ENCODE results near the gene PRKCE.

Gene PRKCE

GRCh38 chr2:45631955-45632354 lies 19.5 kb upstream of the PRKCE start:
- DNase-seq (ENCODE audit: low read depth) = no peak

GRCh38 chr2:45634223-45634622 lies 17.3 kb upstream of the PRKCE start:
- no peak for DNase-seq (ENCODE audit: low read depth)

- DNase-seq (ENCODE audit: low read depth) = no peak
Measured at GRCh38 chr2:45636008-45636407, 15.5 kb upstream of the PRKCE start.

- no peak for DNase-seq (ENCODE audit: low read depth)
Measured at GRCh38 chr2:45637440-45637839, 14.0 kb upstream of the PRKCE start.

- DNase-seq (ENCODE audit: low read depth) = no peak
Measured at GRCh38 chr2:45640576-45640975, 10.9 kb upstream of the PRKCE start.

- no peak for DNase-seq (ENCODE audit: low read depth)
Measured at GRCh38 chr2:45643095-45643494, 8.4 kb upstream of the PRKCE start.

- DNase-seq (ENCODE audit: low read depth) = peak; percentile 75
Measured at GRCh38 chr2:45643543-45644542, 7.6 kb upstream of the PRKCE start.

DNA sequence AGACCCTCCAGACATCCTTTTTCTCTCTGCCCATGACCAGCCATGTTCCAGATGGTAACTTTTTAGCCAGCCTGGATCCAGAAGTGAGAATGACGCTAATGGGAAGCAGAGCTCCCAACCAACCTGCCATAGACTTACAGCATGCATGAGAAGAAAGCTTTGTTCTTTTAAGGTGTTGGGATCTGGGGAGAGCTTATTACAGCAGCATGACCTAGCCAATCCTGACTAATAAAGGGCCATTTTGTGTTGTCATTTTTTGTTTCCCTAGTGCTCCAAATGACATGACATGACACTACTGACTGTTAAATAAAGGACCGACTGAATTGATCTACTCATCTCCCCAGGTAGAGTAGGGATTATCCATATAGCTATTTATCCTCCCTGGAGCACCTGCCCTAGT lies 5.2 kb upstream of the PRKCE start:
- no peak for DNase-seq (ENCODE audit: low read depth)

DNA sequence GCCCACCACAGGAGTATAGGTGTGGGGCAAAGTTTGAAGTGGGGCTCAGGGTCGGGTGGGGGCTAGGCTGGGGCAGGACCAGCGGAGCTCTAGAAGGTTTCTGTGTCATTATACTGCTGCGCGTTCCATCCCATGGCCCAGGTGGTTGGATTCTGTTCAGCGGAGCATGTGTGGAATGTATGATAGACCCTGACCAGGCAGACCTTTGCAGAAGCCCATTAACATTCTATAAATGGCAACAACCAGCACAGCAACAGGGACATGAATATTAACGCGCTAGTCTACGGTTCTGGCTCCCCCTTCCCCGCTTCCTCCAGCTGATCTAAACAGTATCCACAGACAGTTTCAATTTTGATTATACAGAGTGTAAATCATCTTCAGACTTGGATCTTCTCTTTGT lies 4.1 kb upstream of the PRKCE start:
- no peak for DNase-seq (ENCODE audit: low read depth)

- DNase-seq (ENCODE audit: low read depth) = no peak
Measured at GRCh38 chr2:45647986-45648520, 3.4 kb upstream of the PRKCE start.

DNA sequence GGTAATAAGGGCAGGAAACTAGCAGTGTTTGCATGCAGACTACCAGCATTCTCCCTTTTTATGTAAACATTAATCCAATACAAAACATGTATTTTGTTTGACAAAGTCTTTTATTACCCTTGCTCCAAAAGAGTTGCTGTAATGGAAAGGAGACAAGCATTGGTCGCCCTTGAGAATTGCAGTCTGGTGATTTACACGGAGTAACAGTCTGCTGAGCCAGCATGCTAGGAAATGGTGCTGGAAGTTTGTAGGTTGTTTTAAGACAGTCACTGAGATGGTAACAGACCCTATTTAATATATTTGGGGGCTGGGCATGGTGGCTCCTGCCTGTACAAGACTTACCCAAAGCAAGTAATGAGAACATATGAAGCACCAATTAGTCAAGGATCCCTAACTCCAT lies 2.8 kb upstream of the PRKCE start:
- no peak for DNase-seq (ENCODE audit: low read depth)

DNA sequence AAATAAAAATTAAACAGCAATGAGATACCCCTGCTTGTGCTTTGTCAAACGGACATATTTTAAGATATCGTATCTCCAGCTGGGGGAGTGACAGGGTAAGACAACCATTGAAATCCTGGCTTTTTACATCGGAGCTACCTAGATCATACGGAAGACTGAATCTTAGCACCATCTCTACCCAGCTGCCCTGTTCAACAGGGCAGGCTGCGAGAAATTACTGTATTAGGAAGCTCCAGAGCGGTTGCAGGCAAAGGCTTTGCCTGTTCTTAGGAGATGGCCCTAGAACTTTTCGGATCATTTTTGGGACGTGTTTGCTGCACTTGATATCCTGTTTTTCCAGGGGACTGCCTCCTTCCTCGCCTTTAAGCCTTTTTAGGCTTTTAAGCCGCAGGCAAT lies 2.0 kb upstream of the PRKCE start:
- DNase-seq (ENCODE audit: low read depth) = no peak

DNA sequence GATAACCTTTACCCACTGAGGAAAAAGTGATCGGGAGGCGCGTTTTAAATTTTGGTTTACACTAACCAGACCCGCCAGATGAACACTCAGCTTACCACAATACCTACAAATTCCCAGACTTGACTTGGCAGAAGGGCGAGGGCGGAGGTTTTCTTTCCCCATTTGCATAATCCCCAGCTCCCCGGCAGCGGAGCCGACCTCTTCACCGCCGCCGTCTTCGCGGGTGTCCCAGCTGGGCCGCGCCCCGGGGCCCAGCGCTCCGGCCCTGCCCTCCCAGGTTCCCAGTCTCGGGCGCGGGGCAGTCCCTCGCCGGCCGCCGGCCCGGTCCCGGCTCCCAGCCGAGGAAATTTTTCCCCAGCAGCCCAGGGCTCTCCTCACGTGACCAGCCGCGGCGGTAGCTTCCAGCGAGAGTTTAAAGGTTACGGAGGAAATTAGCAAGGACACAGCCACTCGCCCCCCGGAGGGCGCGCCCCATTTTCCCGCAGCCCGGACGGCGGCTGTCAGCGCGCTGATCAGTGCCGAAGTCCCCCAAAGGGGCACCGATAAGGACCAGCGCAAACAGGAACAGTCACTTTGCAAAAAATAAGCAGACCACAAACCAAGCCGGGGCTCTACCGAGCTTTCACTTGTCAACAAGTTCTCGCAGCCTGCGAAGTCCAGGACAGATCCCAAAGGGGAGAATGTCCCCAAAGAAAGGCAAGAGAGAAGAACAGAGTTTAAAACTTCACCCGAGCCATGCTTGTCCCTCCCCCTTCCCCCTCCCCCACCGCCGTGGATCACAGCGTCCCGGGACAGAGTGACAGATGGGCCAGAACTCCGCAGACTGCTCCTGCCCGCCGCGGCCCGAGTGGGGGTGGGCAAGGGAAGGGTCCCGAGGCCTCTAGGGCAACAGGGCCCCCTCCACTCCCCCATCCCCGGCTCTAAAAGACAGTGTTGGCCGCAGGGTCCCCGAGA lies 1.3 kb upstream of the PRKCE start:
- DNase-seq (ENCODE audit: low read depth) = peak; percentile 59

GRCh38 chr2:45650851-45651414 lies 542 bp upstream of the PRKCE start:
- DNase-seq (ENCODE audit: low read depth) = peak; percentile 93

DNA sequence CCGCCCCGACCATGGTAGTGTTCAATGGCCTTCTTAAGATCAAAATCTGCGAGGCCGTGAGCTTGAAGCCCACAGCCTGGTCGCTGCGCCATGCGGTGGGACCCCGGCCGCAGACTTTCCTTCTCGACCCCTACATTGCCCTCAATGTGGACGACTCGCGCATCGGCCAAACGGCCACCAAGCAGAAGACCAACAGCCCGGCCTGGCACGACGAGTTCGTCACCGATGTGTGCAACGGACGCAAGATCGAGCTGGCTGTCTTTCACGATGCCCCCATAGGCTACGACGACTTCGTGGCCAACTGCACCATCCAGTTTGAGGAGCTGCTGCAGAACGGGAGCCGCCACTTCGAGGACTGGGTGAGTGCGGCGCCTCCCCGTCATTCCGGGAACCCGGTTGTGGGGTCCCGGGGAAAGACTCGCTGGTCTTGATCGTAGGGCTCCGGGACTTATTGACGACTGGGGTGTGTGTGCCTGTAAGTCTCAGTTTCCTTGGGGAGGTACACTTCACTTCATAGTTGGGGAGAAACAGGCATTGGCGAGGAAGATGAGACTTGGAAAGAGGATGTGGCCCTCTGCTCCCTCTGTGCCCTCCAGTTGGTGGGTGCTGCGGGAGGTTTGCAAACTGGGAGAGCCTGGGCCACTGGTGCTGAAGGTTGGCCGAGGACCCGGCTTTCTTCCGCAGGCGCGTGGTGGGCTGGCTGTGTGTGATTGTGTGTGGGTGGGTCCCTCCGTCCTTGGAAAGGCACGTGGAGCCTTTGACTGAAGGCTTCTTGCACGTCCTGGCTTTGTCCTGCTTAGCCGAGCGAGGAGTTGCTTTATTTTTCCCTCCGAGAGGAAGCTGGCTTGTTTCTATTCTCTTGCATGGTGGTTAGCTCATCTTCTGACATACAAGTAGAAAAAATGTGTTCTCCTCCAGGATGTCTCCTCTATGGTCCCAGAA lies 886 bp downstream of the PRKCE start:
- peak; percentile 12 for DNase-seq (ENCODE audit: low read depth)

GRCh38 chr2:45653122-45653913 lies 1.8 kb downstream of the PRKCE start:
- DNase-seq (ENCODE audit: low read depth) = no peak

DNA sequence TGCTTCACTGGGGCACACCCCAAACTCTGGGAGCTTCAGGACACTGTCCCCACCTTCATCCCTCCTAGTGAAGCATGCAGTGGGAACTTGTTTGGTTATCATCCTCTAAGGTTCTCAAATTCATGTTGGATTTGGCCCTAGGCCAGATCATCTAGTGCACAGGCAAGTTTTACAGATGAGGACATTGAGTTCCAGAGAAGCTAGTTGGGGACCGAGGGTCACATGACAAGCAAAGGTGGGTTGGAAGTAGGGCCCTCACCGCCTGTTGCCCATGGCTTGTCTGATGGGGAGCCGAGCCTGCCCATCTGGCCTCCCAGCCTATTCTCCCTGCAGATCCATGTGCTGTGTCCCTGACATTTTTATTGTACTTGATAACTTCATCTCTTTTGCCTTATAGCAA lies 2.8 kb downstream of the PRKCE start:
- no peak for DNase-seq (ENCODE audit: low read depth)

DNA sequence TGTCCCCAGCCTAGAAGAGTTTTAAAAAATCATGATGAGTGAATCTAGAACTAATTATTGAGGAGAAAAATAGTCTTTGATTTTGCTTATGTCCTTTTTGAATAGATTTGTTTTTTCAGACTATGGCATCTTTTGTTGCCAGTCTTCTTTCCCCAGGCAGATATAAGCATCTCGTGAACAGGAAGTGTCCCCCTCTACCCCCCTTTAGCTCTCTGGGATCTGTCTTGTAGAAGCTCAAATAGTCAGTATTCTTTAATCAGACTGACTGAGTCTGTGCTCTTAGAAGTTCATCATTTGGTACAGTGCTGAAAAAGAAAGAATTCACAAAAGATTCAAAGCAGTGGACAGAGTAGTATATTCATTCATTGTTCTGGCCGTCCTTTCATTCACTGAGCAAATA lies 10.4 kb downstream of the PRKCE start:
- no peak for DNase-seq (ENCODE audit: low read depth)

DNA sequence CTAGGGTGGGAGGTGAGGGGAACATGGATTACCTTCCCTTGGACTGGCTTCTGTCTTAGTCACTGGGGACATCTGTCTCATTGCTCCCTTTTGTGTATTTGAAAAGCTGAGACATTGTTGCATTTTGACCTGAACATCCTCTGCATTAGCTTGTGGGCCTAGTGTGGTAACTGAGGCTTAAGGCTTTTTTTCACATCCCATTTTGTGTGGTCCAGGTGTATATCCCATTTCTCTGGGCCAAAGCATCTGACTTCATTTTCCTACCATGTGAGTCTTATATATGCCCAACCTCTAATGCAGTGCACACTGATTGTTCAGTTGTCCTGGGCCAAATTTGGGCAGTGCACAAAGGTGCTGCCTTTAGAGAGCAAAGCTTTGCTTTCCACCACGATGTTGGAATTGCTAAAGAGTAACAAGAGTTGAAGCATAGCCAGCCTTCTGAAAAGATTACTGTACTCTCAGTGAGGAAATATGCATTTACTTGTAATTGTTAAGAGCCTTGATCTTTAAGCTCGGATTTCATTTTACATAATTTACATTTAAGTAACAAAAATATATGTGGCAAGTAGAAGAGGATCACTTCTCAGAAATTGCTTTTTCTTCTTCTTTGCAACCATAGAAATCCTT lies 13.3 kb downstream of the PRKCE start:
- DNase-seq (ENCODE audit: low read depth) = no peak

DNA sequence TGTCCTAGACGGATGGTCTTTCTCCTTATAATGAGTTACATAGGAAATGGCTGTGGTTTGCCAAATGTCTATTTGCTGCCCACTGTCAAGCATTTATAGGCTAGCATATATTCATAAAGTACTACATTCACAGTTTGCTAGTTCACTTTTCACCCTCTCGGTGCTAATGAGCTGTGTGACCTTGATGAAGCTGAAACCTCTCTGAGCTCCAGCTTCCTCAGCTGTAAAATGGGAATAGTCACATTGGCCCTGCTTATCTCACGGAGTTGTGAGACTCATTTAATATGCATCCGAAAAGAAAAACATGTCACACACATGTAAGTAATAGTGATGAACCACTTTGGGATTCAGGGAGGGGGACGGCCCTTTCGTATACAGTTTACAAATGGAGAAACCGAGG lies 17.0 kb downstream of the PRKCE start:
- DNase-seq (ENCODE audit: low read depth) = no peak

Measured in activated T-cell treated with anti-CD3 and anti-CD28 coated beads for 1 hour (primary cell).